Esophagus (tissue), 2 donors: Measurements from ENCODE around the gene IQCM. TPM values are rescaled to one million over a fixed set of nuclear protein-coding genes. Genes with fewer than 3 reads are reported as not detected.

Experiments
- H3K27ac ChIP-seq, 2 donors: one replicate each; pipeline ENCODE4 v1.5.1; 2013; ENCODE audit warnings: low read depth in 2 of 2, mild to moderate bottlenecking in 2 of 2, inconsistent platforms in 1 of 2, low read length in 1 of 2, moderate library complexity in 1 of 2
- H3K27me3 ChIP-seq, 2 donors: one replicate each; pipeline ENCODE4 v1.6.1; 2013; ENCODE audit warnings: low read length in 2 of 2, control low read depth in 1 of 2, mild to moderate bottlenecking in 1 of 2; ENCODE audit not compliant: insufficient read depth in 2 of 2, control insufficient read depth in 1 of 2
- H3K36me3 ChIP-seq, 2 donors: one replicate each; pipeline ENCODE4 v1.6.1; 2013; ENCODE audit warnings: low read length in 1 of 2; ENCODE audit not compliant: control insufficient read depth in 2 of 2, insufficient read depth in 2 of 2
- H3K4me1 ChIP-seq, 2 donors: one replicate each; pipeline ENCODE4 v1.6.1; 2013; ENCODE audit warnings: low read length in 1 of 2; ENCODE audit not compliant: control insufficient read depth in 2 of 2, insufficient read depth in 2 of 2
- H3K4me3 ChIP-seq, 2 donors: one replicate each; pipeline ENCODE4 v1.5.1; 2013; ENCODE audit warnings: low read length in 2 of 2, mild to moderate bottlenecking in 2 of 2, low read depth in 1 of 2, moderate library complexity in 1 of 2
- H3K9me3 ChIP-seq, 2 donors: one replicate each; pipeline ENCODE4 v1.6.1; 2013; ENCODE audit warnings: mild to moderate bottlenecking in 2 of 2, low read depth in 1 of 2, low read length in 1 of 2, moderate library complexity in 1 of 2; ENCODE audit not compliant: control insufficient read depth in 2 of 2, insufficient read depth in 1 of 2
- WGBS, 2 donors: extraction: QIAGEN DNeasy Blood & Tissue Kit; methylation state at CpG; one replicate each; pipeline ENCODE4 v1.1.7; 2013; 5-methylcytosine and 5-hydroxymethylcytosine counted together
- polyA plus RNA-seq, 2 donors: library from polyadenylated mRNA; stranded (reverse); fragments of 200-250 nt; gene quantifications; one replicate each; pipeline ENCODE4 v1.2.3, GENCODE V29; 2013
- donor health status: healthy with polysubstance abuse.
- donor health status: Bipolar disorder and iron deficiency.

The IQCM gene
- polyA plus RNA-seq, 2 donors: not detected

DNA sequence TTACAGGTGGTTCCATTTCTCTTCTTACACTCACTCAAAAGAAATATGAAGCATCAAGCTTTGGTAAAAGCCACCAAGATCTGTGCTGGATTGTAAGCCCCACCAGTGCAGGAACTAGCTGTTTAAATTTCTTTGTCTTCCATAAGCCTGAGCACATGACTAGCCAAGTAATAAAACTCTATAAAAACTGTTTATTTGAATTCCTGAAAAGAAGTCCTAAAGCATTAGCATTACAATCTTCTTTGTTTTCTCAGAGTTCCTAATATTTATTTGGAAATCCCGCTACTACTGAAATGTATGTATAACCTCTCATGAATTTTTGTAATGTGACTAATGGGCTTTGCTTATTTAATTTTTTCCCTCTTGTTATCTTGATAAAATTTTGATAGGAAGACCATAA, 65.9 kb downstream of the IQCM start:
- H3K4me1 ChIP-seq: no peaks in the 10 kb centered on the region
- 86 to 88% methylated on average over 1 of the region's 1 CpG for WGBS, 2 donors
- H3K27me3 ChIP-seq: no peaks in the 10 kb centered on the region
- H3K4me3 ChIP-seq: no peak overlapping the region
- no peak overlapping the region for H3K27ac ChIP-seq
- no peaks in the 10 kb centered on the region for H3K9me3 ChIP-seq
- no peaks in the 10 kb centered on the region for H3K36me3 ChIP-seq

DNA sequence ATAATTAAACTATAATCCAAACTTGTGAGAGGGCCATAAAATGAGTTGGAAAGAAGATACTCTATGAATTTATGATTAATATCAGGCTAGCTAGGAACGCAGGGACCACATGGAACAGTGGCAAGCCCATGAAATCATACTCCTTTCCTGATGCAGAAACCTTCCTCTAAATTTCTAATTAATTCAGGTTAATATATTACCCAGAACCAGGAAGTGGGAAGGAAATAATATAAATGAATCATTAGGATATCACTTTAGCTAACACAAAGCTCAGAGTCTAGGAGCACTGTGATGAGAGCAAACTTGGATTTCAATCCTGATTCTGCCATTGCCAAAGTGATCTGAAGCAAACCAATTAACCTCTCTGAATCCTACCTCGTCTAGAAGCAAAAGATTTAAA, 68.0 kb downstream of the IQCM start:
- 60 to 72% methylated on average over 2 of the region's 2 CpGs for WGBS, 2 donors
- Histone ChIP-seq H3K4me3 (no peak overlapping the region), H3K27me3 (no peaks in the 10 kb centered on the region), H3K36me3 (no peaks in the 10 kb centered on the region), H3K9me3 (no peaks in the 10 kb centered on the region), H3K4me1 (no peaks in the 10 kb centered on the region), H3K27ac (no peak overlapping the region)

DNA sequence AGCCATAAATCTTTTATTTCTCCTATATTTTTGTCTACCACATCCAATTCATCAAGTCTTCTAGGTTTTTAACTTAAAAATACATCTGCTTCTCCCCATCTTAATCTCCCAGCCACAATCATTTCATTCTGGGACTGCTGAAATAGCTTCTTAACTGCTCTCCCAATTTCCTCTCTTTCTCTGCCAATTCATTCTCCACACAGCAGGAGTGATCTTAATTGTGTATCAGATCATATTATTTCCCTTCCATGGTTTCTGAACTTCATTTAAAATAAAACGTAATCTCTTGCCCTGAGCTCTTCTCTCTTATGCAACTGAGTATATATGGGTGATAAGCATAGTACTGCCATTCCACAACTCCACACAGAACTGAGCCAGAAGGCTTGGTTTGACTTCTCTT, 69.4 kb downstream of the IQCM start:
- Histone ChIP-seq H3K27me3 (no peaks in the 10 kb centered on the region), H3K4me3 (no peak overlapping the region), H3K9me3 (no peaks in the 10 kb centered on the region), H3K36me3 (no peaks in the 10 kb centered on the region), H3K27ac (no peak overlapping the region), H3K4me1 (no peaks in the 10 kb centered on the region)
- 66 to 73% methylated on average over 1 of the region's 1 CpG for WGBS, 2 donors

DNA sequence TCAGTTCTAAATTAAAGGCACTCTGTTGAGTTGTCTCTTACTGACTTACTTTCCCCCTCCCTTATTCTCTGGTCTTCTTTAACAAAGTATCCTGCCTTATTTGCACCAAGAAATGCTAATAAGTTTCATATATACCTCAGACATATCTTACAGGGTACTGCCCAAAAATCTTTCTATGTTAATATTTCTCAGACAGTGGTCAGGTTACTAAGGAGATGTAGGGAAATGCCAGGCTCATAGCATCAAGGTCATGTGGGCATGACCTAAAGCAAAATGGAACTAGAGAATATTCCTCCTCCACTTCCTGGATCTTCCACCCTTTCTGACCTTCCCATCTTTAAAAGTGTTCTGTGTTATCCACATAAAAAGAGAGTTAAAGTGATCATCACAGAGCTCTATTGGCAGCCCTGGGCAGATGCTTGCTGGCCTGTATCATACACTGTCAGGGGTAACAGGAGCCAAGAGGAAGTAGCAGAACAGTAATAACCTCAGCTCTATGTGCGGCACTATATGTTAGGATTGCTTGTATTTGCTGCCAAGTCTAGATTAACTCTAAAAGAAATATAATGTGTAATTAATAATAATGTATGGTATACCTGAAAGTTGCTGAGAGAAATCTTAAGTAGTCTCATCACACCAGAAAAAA, 74.3 kb downstream of the IQCM start:
- WGBS, 2 donors: 48 to 69% methylated on average over 1 of the region's 1 CpG
- no peak overlapping the region for H3K27ac ChIP-seq
- no peaks in the 10 kb centered on the region for H3K36me3 ChIP-seq

DNA sequence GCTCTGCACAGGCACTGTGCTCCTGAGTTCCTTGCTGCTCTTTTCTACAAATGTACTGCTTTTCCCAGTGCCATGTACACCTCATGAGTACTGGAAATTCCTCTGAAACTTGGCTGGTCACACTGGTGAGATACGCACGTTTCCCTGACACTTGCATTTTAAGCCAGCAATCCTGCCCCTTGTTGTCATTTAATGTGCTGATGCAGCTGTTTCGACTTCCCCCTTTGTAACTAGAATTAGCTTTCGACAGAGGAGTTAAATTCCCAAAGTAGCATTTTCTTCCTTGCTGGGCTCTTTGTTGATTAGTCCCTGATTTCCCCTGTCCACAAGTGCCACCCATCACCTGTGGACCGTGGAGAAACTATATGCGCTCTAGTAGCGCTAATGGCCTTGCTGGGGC, 77.5 kb downstream of the IQCM start:
- Histone ChIP-seq H3K27ac (no peak overlapping the region), H3K4me3 (no peak overlapping the region), H3K36me3 (no peaks in the 10 kb centered on the region), H3K4me1 (no peaks in the 10 kb centered on the region), H3K27me3 (no peaks in the 10 kb centered on the region), H3K9me3 (no peaks in the 10 kb centered on the region)
- WGBS, 2 donors: 71 to 76% methylated on average over 7 of the region's 7 CpGs

More for the DNA sequence above, 74.3 kb downstream of the IQCM start:
- Histone ChIP-seq H3K9me3 (no peaks in the 10 kb centered on the region), H3K4me1 (no peaks in the 10 kb centered on the region), H3K27me3 (no peaks in the 10 kb centered on the region), H3K4me3 (no peak overlapping the region)

DNA sequence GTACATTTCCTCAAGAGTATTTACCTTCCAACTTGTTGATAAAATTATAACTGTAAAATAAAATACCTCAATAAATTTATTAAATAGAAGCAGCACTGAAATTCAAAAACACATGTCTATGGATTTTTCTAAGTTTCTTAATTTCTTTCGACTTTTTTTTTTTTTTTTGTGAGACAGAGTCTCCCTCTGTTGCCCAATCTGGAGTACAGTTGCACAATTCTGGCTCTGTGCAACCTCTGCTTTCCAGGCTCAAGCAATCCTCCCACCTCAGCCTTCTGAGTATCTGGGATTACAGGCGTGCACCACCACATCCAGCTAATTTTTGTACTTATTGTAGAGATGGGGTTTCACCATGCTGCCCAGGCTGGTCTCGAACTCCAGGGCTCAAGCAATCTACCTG, 79.8 kb downstream of the IQCM start:
- H3K4me1 ChIP-seq: no peaks in the 10 kb centered on the region
- H3K27ac ChIP-seq: no peak overlapping the region
- H3K9me3 ChIP-seq: no peaks in the 10 kb centered on the region
- H3K27me3 ChIP-seq: no peaks in the 10 kb centered on the region
- 75 to 79% methylated on average over 3 of the region's 3 CpGs for WGBS, 2 donors
- no peak overlapping the region for H3K4me3 ChIP-seq
- no peaks in the 10 kb centered on the region for H3K36me3 ChIP-seq

DNA sequence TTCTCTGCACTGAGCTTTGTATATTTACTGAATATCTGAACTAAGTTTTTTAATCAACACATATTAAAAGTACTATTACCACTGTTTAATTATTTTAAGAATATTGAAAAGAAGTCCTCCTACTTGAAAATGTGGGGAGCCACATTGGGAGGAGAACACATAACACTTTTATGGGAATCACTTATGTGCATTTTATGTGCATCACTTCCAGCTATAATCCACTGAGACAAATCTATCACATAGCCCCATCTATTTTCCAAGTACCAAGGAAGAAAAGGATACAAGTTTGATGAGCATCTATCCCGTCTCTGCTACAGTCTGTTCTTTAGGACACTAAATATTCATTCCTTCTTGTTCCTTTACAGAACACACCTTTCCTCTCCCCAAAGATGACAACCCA, 87.2 kb downstream of the IQCM start:
- WGBS, 2 donors: 68 to 88% methylated on average over 1 of the region's 1 CpG

DNA sequence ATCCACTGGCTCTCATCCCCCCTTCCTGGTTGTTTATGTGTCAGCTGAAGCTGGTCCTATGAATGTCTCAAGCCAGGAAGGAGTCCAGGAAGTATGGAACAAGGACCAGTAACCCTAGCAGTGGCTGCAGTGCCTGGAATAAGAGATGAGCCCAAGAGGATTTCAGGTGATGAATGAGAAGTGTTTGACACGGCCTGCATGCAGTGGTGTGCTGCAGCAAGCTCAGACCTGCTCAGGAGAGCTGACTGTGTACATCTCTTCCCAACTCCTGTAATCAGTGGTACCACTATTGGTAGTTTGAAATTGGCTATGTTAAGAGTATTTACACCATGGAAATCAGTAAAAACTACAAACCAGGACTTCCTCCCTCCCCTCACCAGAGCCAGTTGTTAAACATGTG, 88.0 kb downstream of the IQCM start:
- no peak overlapping the region for H3K27ac ChIP-seq
- no peak overlapping the region for H3K4me3 ChIP-seq
- H3K9me3 ChIP-seq: no peaks in the 10 kb centered on the region
- H3K36me3 ChIP-seq: no peaks in the 10 kb centered on the region
- H3K4me1 ChIP-seq: no peaks in the 10 kb centered on the region
- H3K27me3 ChIP-seq: no peaks in the 10 kb centered on the region
- 23 to 30% methylated on average over 1 of the region's 1 CpG for WGBS, 2 donors

More for the DNA sequence above, 87.2 kb downstream of the IQCM start:
- Histone ChIP-seq H3K9me3 (no peaks in the 10 kb centered on the region), H3K4me1 (no peaks in the 10 kb centered on the region), H3K4me3 (no peak overlapping the region), H3K36me3 (no peaks in the 10 kb centered on the region), H3K27me3 (no peaks in the 10 kb centered on the region), H3K27ac (no peak overlapping the region)

DNA sequence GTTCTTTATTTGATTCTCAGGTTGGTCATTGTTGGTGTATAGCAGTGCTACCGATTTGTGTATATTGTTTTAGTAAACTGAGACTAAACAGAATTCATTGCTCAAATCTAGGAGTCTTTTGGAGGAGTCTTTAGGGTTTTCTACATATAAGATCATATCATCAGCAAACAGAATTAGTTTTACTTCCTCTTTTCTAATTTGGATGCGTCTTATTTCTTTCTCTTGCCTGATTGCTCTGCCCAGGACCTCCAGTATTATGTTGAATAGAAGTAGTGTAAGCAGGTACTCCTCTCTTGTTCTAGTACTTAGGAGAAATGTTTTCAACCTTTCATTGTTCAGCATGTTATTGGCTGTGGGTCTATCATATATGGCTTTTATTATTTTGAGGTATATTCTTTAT, 92.6 kb downstream of the IQCM start:
- Histone ChIP-seq H3K4me1 (no peaks in the 10 kb centered on the region), H3K36me3 (no peaks in the 10 kb centered on the region), H3K27me3 (no peaks in the 10 kb centered on the region), H3K4me3 (no peak overlapping the region), H3K9me3 (no peaks in the 10 kb centered on the region), H3K27ac (no peak overlapping the region)
- 74 to 84% methylated on average over 2 of the region's 2 CpGs for WGBS, 2 donors

DNA sequence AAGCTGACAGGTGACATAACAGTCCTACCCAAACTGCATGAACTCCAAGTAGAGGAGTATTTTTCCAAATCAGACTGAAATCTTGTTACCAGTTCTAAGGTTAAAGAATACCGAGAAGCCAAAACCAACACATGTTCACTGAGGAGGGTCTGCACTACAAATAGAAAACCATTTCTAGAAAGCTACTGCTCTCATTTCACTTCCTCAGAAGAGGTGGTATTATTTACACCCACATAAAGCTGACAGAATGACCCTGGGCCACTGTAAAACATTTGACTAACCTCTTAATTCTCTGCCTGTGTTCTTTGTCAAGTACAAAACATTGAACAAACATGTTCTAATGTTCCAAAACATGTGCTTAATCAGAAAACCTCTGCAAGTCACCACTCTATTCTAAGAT, 95.8 kb downstream of the IQCM start:
- Histone ChIP-seq H3K4me1 (no peaks in the 10 kb centered on the region), H3K4me3 (no peak overlapping the region), H3K36me3 (no peaks in the 10 kb centered on the region), H3K27me3 (no peaks in the 10 kb centered on the region), H3K27ac (no peak overlapping the region), H3K9me3 (peaks cover 0 to 14% of the 10 kb centered on the region in 2 donors)
- 82 to 85% methylated on average over 1 of the region's 1 CpG for WGBS, 2 donors
